NT2/D1 (cell line): ENCODE results near the gene CARD14.

Experiments
- DNase-seq: peaks from one replicate; pipeline ENCODE4 v3.0.0-alpha.2; 2011; ENCODE audit warnings: low read depth, low spot score
- H3K27me3 ChIP-seq: 2 replicates; pipeline ENCODE4 v1.6.0; 2011; ENCODE audit warnings: mild to moderate bottlenecking; ENCODE audit not compliant: insufficient read length, insufficient read depth
- H3K36me3 ChIP-seq: 2 replicates; pipeline ENCODE4 v1.6.1; 2011; ENCODE audit warnings: mild to moderate bottlenecking, low read length, mixed read lengths; ENCODE audit not compliant: insufficient read depth, insufficient read length
- H3K4me1 ChIP-seq: 2 replicates; pipeline ENCODE4 v1.5.1; 2011; ENCODE audit not compliant: insufficient read depth, insufficient read length
- H3K4me3 ChIP-seq: 2 replicates; pipeline ENCODE4 v1.5.1; 2011; ENCODE audit warnings: low read depth; ENCODE audit not compliant: insufficient read length
- H3K9ac ChIP-seq: 2 replicates; pipeline ENCODE4 v1.6.0; 2011; ENCODE audit warnings: low read depth; ENCODE audit not compliant: insufficient read length
- H3K9me3 ChIP-seq: 2 replicates; pipeline ENCODE4 v1.5.1; 2011; ENCODE audit warnings: mild to moderate bottlenecking, low read length; ENCODE audit not compliant: insufficient read depth
- SUZ12 ChIP-seq: IDR thresholded peaks from 2 replicates; pipeline ENCODE4 v1.6.1; 2011; ENCODE audit not compliant: insufficient read length, insufficient read depth; ENCODE audit errors: extremely low read depth
- YY1 ChIP-seq: IDR thresholded peaks from 2 replicates; pipeline ENCODE4 v1.6.1; 2011; ENCODE audit not compliant: insufficient read length, insufficient read depth
- ZNF274 ChIP-seq: IDR thresholded peaks from 2 replicates; pipeline ENCODE4 v1.6.1; 2011; ENCODE audit warnings: mild to moderate bottlenecking, low read depth, low read length

Gene CARD14

DNA sequence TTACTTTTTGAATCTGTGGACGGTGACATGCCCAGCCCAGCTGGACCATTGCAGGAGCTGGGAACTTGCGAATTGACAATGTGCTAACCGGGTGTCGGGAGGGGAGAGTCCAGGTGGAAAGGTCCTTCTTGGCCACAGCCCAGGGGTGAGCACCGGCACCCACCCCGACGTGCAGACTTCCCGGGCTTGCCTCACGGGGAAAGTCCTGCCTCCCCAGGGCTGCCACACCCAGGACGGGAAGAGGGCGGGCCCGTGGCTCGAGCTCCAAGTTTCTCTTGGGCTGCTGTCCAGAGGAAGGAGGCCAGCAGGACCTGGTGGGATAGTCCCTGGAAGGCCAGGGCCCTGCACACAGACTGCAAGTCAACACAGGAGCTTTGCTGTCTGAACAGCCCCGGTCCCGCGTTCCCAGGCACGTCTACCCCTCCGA lies 17.7 kb downstream of the CARD14 start:
- no peaks in the 10 kb centered on the region for H3K27me3 ChIP-seq
- H3K9ac ChIP-seq: no peak overlapping the region
- no peaks in the 10 kb centered on the region for H3K9me3 ChIP-seq
- H3K36me3 ChIP-seq: no peaks in the 10 kb centered on the region
- no peak for TF ChIP-seq YY1
- no peak for TF ChIP-seq ZNF274
- TF ChIP-seq SUZ12: no peak
- DNase-seq: no peak
- no peak overlapping the region for H3K4me3 ChIP-seq
- peaks cover 26% of the 10 kb centered on the region for H3K4me1 ChIP-seq

DNA sequence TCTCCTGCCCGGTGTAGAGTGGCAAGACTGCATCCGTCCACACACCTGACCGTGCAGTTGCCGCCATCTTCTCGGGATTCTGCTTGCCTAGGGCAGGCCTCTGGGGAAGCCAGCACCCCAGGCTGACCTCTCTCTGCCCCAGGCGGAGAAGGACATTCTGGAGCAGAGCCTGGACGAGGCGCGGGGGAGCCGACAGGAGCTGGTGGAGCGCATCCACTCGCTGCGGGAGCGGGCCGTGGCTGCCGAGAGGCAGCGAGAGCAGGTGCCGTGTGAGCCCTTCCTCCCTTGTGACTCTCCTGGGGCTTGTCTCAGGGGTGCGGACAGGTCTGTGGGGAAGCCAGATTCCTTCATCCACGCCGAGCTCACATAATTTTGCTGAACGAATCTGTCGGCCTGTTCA lies 19.8 kb downstream of the CARD14 start:
- Histone ChIP-seq H3K9ac (no peak overlapping the region), H3K9me3 (no peaks in the 10 kb centered on the region), H3K27me3 (no peaks in the 10 kb centered on the region), H3K4me1 (peaks cover 17% of the 10 kb centered on the region), H3K36me3 (no peaks in the 10 kb centered on the region), H3K4me3 (no peak overlapping the region)
- TF ChIP-seq SUZ12 (no peak), YY1 (no peak), ZNF274 (no peak)
- no peak for DNase-seq

DNA sequence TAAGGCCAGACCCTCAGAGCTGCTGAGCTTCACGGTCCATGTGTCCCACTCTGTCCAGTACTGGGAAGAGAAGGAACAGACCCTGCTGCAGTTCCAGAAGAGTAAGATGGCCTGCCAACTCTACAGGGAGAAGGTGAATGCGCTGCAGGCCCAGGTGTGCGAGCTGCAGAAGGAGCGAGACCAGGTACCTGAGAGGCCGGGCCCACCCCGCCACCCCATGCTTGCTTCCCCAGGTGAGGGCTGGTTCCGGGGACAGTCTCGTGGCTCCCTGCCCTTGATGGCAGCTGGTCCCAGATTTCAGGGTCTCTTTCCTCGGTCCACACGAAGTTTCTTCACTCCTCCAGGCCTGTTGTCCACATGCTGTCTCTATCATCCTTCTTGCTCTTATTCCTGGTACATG lies 20.9 kb downstream of the CARD14 start:
- no peak for DNase-seq
- Histone ChIP-seq H3K27me3 (no peaks in the 10 kb centered on the region), H3K9ac (peak overlapping the region; percentile 12), H3K9me3 (no peaks in the 10 kb centered on the region), H3K4me3 (no peak overlapping the region), H3K36me3 (no peaks in the 10 kb centered on the region), H3K4me1 (peaks cover 17% of the 10 kb centered on the region)
- TF ChIP-seq YY1: no peak

DNA sequence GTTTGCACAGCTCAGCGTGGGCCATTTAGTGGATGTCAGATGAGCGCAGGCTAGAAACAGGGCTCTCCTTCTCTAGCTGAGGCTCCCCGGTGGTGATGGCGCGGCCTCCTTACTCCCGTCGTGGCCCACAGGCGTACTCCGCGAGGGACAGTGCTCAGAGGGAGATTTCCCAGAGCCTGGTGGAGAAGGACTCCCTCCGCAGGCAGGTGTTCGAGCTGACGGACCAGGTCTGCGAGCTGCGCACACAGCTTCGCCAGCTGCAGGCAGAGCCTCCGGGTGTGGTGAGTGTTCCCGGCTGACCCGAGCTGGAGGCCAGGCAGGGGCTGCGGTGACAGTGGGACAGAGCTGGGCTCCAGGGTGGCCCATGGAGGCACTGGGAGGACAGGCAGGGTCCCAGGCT lies 21.4 kb downstream of the CARD14 start:
- Histone ChIP-seq H3K4me3 (no peak overlapping the region), H3K36me3 (no peaks in the 10 kb centered on the region), H3K9ac (peak overlapping the region; percentile 17), H3K27me3 (no peaks in the 10 kb centered on the region), H3K9me3 (no peaks in the 10 kb centered on the region), H3K4me1 (peaks cover 14% of the 10 kb centered on the region)
- no peak for TF ChIP-seq YY1
- TF ChIP-seq ZNF274: no peak
- no peak for TF ChIP-seq SUZ12
- DNase-seq: no peak

DNA sequence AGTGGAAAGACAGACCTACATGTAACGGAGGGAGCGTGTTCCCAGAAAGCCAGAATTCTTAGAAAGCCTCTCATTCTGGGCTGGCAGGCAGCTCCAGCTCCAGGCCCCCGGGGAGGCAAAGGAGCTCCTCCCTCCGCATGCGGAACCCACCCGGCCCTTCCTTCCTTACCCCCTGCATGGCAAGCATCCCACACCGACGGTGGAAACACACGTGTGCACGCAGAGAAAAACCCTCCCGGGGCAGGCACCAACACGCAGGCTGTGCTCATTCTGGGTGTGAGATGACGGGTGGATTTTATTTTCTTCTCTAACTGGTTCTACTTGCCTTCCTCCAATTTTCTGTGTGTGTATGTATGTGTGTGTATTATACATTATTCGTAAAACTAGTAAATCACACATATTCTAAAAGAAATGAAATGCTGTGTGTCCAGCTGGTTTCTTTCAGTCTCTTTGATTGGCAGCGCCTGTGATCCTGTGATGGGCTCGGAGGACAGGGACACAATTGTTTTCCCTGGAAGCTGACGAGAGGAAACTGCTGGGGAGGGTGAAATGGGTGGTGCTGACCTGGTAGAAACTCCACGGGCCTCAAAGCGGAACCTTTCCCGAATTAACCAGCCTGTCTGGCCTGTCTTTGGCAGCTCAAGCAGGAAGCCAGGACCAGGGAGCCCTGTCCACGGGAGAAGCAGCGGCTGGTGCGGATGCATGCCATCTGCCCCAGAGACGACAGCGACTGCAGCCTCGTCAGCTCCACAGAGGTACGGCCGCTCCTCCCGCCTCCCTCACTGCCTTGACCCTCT lies 22.2 kb downstream of the CARD14 start:
- Histone ChIP-seq H3K36me3 (no peaks in the 10 kb centered on the region), H3K9ac (peak overlapping the region; percentile 23), H3K27me3 (no peaks in the 10 kb centered on the region), H3K4me1 (peaks cover 13% of the 10 kb centered on the region), H3K4me3 (no peak overlapping the region), H3K9me3 (no peaks in the 10 kb centered on the region)
- DNase-seq: no peak
- TF ChIP-seq YY1: no peak
- TF ChIP-seq ZNF274: no peak
- no peak for TF ChIP-seq SUZ12

DNA sequence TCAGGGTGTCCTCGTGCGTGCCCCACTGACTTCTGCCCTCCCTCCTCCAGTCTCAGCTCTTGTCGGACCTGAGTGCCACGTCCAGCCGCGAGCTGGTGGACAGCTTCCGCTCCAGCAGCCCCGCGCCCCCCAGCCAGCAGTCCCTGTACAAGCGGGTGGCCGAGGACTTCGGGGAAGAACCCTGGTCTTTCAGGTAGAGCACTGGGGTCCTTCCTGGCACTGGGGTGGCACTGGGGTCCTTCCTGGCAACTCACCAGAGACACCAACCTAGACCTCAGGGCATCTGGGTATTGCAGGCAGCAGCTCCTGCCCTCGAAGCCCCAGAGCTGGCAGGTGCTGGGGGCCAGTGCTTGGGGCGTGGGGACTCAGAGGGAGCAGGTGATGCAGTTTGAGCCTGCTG lies 25.3 kb downstream of the CARD14 start:
- no peaks in the 10 kb centered on the region for H3K9me3 ChIP-seq
- H3K27me3 ChIP-seq: no peaks in the 10 kb centered on the region
- no peak for TF ChIP-seq ZNF274
- TF ChIP-seq YY1: no peak
- TF ChIP-seq SUZ12: no peak
- DNase-seq: no peak
- no peak overlapping the region for H3K4me3 ChIP-seq
- peaks cover 21% of the 10 kb centered on the region for H3K4me1 ChIP-seq
- H3K36me3 ChIP-seq: no peaks in the 10 kb centered on the region
- no peak overlapping the region for H3K9ac ChIP-seq

DNA sequence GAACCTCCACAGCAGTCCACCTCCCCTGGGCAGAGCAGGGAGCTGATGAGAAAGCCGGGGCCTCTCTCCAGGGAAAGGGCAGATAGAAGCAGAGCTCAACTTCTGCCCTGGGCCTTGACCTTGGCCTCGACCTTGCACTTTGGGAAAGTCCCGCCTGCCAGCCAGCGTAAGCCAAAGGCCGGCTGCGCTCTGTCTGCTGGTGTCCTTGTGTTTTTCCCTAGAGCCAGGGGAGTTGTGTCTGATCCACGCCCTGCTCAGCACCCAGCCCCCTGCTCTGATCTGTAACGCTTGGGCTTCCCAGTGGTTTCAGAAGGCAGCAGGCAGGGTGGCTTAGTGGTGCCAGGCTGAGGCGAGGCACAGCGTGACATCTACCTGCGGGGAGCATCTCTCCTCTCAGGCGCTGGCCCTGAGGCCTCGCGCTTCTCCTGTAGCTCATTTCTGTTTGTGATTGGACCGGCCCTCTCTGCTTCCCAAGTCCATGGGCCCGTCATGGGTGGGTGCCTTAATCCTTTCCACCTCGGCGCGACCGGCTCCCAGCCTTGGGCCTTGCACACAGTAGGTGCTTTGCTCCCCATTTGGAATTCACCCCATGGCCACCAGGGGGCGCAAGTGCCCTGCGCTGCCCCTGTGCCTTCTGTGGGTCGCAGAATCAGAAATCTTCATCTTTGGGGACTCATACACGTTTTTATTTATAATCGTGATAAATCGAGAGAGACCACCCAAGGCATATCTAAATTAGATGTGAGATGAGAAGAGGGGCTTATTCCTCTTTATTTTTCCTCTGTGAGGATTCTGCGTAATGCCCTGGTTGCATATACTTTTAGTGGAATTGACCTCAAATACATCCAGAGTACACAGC lies 26.1 kb downstream of the CARD14 start:
- Histone ChIP-seq H3K9me3 (no peaks in the 10 kb centered on the region), H3K36me3 (no peaks in the 10 kb centered on the region), H3K9ac (peak overlapping the region; percentile 27), H3K4me3 (no peak overlapping the region), H3K4me1 (peaks cover 21% of the 10 kb centered on the region), H3K27me3 (no peaks in the 10 kb centered on the region)
- DNase-seq: no peak
- no peak for TF ChIP-seq ZNF274
- no peak for TF ChIP-seq YY1
- TF ChIP-seq SUZ12: no peak
